ENCODE results near the gene LRRC3C. TPM values are rescaled to one million over a fixed set of nuclear protein-coding genes. Genes with fewer than 3 reads are reported as not detected.
A peak's percentile ranks its signal among the peaks of the same experiment; 100 is the strongest.
"Not testable (repeated sequence)": the region's sequence is repeated elsewhere in the genome, so short reads cannot be mapped to it uniquely, and the experiment has no call there.

LRRC3C gene
- total RNA-seq, 1 experiment from 2014 or later, result not detected

GRCh38 chr17:39929646-39930407 is 2.3 kb downstream of the LRRC3C start:
- no peak for DNase-seq
- H3K27me3 ChIP-seq (ENCODE audit: control insufficient read depth, insufficient read depth, low read length), result no peaks in the 10 kb centered on the region
- H3K4me3 ChIP-seq (ENCODE audit: insufficient read depth, low read depth, low read length), result no peak overlapping the region
- no peaks in the 10 kb centered on the region for H3K36me3 ChIP-seq (replicated peaks; ENCODE audit: control insufficient read depth, insufficient read depth, low read length)

GRCh38 chr17:39933912-39934311 is 6.4 kb downstream of the LRRC3C start:
- no peaks in the 10 kb centered on the region for H3K36me3 ChIP-seq (replicated peaks; ENCODE audit: control insufficient read depth, insufficient read depth, low read length)
- H3K27me3 ChIP-seq (ENCODE audit: control insufficient read depth, insufficient read depth, low read length), result no peaks in the 10 kb centered on the region
- no peak for DNase-seq
- H3K4me3 ChIP-seq (ENCODE audit: insufficient read depth, low read depth, low read length), result no peak overlapping the region

- Histone ChIP-seq H3K36me3 (replicated peaks; ENCODE audit: control insufficient read depth, insufficient read depth, low read length) (no peaks in the 10 kb centered on the region), H3K27me3 (ENCODE audit: control insufficient read depth, insufficient read depth, low read length) (no peaks in the 10 kb centered on the region), H3K4me3 (ENCODE audit: insufficient read depth, low read depth, low read length) (no peak overlapping the region)
- DNase-seq, result no peak
Observed at GRCh38 chr17:39934324-39934723, 6.8 kb downstream of the LRRC3C start.

GRCh38 chr17:39935909-39936308 is 8.4 kb downstream of the LRRC3C start:
- DNase-seq, result peak; percentile 10
- Histone ChIP-seq H3K36me3 (replicated peaks; ENCODE audit: control insufficient read depth, insufficient read depth, low read length) (no peaks in the 10 kb centered on the region), H3K4me3 (ENCODE audit: insufficient read depth, low read depth, low read length) (no peak overlapping the region), H3K27me3 (ENCODE audit: control insufficient read depth, insufficient read depth, low read length) (no peaks in the 10 kb centered on the region)

GRCh38 chr17:39937447-39937846 is 9.9 kb downstream of the LRRC3C start:
- no peak overlapping the region for H3K4me3 ChIP-seq (ENCODE audit: insufficient read depth, low read depth, low read length)
- H3K36me3 ChIP-seq (replicated peaks; ENCODE audit: control insufficient read depth, insufficient read depth, low read length), result no peaks in the 10 kb centered on the region
- H3K27me3 ChIP-seq (ENCODE audit: control insufficient read depth, insufficient read depth, low read length), result no peaks in the 10 kb centered on the region
- DNase-seq, result no peak

GRCh38 chr17:39938140-39938869 is 10.8 kb downstream of the LRRC3C start:
- H3K4me3 ChIP-seq (ENCODE audit: insufficient read depth, low read depth, low read length), result no peak overlapping the region
- DNase-seq, result no peak
- H3K36me3 ChIP-seq (replicated peaks; ENCODE audit: control insufficient read depth, insufficient read depth, low read length), result no peaks in the 10 kb centered on the region
- no peaks in the 10 kb centered on the region for H3K27me3 ChIP-seq (ENCODE audit: control insufficient read depth, insufficient read depth, low read length)

- Histone ChIP-seq H3K36me3 (replicated peaks; ENCODE audit: control insufficient read depth, insufficient read depth, low read length) (no peaks in the 10 kb centered on the region), H3K4me3 (ENCODE audit: insufficient read depth, low read depth, low read length) (no peak overlapping the region), H3K27me3 (ENCODE audit: control insufficient read depth, insufficient read depth, low read length) (no peaks in the 10 kb centered on the region)
- DNase-seq, result no peak
Observed at GRCh38 chr17:39939106-39939505, 11.6 kb downstream of the LRRC3C start.

- no peaks in the 10 kb centered on the region for H3K36me3 ChIP-seq (replicated peaks; ENCODE audit: control insufficient read depth, insufficient read depth, low read length)
- no peak overlapping the region for H3K4me3 ChIP-seq (ENCODE audit: insufficient read depth, low read depth, low read length)
- H3K27me3 ChIP-seq (ENCODE audit: control insufficient read depth, insufficient read depth, low read length), result no peaks in the 10 kb centered on the region
- DNase-seq, result no peak
Observed at GRCh38 chr17:39939588-39940419, 12.3 kb downstream of the LRRC3C start.

- H3K4me3 ChIP-seq (ENCODE audit: insufficient read depth, low read depth, low read length), result no peak overlapping the region
- no peaks in the 10 kb centered on the region; the same call in 1 of the 2 replicates for H3K27me3 ChIP-seq (ENCODE audit: control insufficient read depth, insufficient read depth, low read length)
- H3K36me3 ChIP-seq (replicated peaks; ENCODE audit: control insufficient read depth, insufficient read depth, low read length), result no peaks in the 10 kb centered on the region
- DNase-seq, result no peak
Observed at GRCh38 chr17:39943702-39944392, 16.3 kb downstream of the LRRC3C start.

GRCh38 chr17:39944393-39944711 is 16.8 kb downstream of the LRRC3C start:
- DNase-seq, result no peak
- Histone ChIP-seq H3K4me3 (ENCODE audit: insufficient read depth, low read depth, low read length) (no peak overlapping the region), H3K36me3 (replicated peaks; ENCODE audit: control insufficient read depth, insufficient read depth, low read length) (no peaks in the 10 kb centered on the region), H3K27me3 (ENCODE audit: control insufficient read depth, insufficient read depth, low read length) (no peaks in the 10 kb centered on the region; the same call in 1 of the 2 replicates)

- Histone ChIP-seq H3K27me3 (ENCODE audit: control insufficient read depth, insufficient read depth, low read length) (peaks cover 2% of the 10 kb centered on the region; the same call in 1 of the 2 replicates), H3K4me3 (ENCODE audit: insufficient read depth, low read depth, low read length) (no peak overlapping the region), H3K36me3 (replicated peaks; ENCODE audit: control insufficient read depth, insufficient read depth, low read length) (no peaks in the 10 kb centered on the region)
- no peak for DNase-seq
Observed at GRCh38 chr17:39946551-39947330, 19.2 kb downstream of the LRRC3C start.

GRCh38 chr17:39948489-39948828 is 20.9 kb downstream of the LRRC3C start:
- DNase-seq; H3K27me3 ChIP-seq (ENCODE audit: control insufficient read depth, insufficient read depth, low read length); H3K4me3 ChIP-seq (ENCODE audit: insufficient read depth, low read depth, low read length); H3K36me3 ChIP-seq (replicated peaks; ENCODE audit: control insufficient read depth, insufficient read depth, low read length): not testable (repeated sequence)

- Histone ChIP-seq H3K36me3 (replicated peaks; ENCODE audit: control insufficient read depth, insufficient read depth, low read length) (no peaks in the 10 kb centered on the region), H3K4me3 (ENCODE audit: insufficient read depth, low read depth, low read length) (no peak overlapping the region), H3K27me3 (ENCODE audit: control insufficient read depth, insufficient read depth, low read length) (peaks cover 9% of the 10 kb centered on the region)
- no peak for DNase-seq
Observed at GRCh38 chr17:39949028-39949427, 21.5 kb downstream of the LRRC3C start.

- no peaks in the 10 kb centered on the region for H3K36me3 ChIP-seq (replicated peaks; ENCODE audit: control insufficient read depth, insufficient read depth, low read length)
- no peak overlapping the region for H3K4me3 ChIP-seq (ENCODE audit: insufficient read depth, low read depth, low read length)
- peaks cover 9% of the 10 kb centered on the region for H3K27me3 ChIP-seq (ENCODE audit: control insufficient read depth, insufficient read depth, low read length)
- no peak for DNase-seq
Observed at GRCh38 chr17:39950871-39951348, 23.4 kb downstream of the LRRC3C start.
